ENCODE data around the gene ILDR2.

Gene ILDR2

DNA sequence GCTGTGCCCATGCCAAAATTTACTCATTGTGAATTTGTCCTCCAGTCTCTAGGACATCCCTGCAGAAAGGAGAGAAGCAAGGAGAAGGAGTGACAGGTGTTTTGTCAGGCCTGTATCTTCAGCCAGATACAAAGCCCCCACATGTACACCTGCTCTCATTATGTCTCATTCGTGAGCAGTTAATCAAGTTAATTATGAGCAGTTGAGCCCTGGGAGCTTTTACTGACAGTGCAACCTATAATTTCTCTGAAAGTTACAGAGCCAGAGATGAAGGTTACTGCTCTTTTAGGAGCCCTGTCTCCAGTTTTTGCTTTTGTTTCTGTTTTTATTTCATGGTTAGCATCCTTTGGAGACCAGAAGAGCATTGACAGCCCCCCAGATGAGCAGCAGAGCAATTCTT, 5.0 kb upstream of the ILDR2 start:
- Mint-ChIP-seq H3K27ac (no peak overlapping the region), H3K27me3 (peaks cover 5% of the 10 kb centered on the region), H3K36me3 (no peaks in the 10 kb centered on the region), H3K4me1 (peaks cover 14% of the 10 kb centered on the region), H3K9me3 (no peaks in the 10 kb centered on the region), H3K4me3 (no peak overlapping the region)

- Mint-ChIP-seq H3K27ac (no peak overlapping the region), H3K4me3 (no peak overlapping the region), H3K9me3 (no peaks in the 10 kb centered on the region), H3K4me1 (peaks cover 27% of the 10 kb centered on the region), H3K36me3 (peaks cover 3% of the 10 kb centered on the region), H3K27me3 (peaks cover 3% of the 10 kb centered on the region)
Measured at GRCh38 chr1:166978821-166979220, 3.5 kb upstream of the ILDR2 start.

GRCh38 chr1:166977951-166978350, 2.6 kb upstream of the ILDR2 start:
- no peaks in the 10 kb centered on the region for H3K9me3 Mint-ChIP-seq
- peaks cover 32% of the 10 kb centered on the region for H3K4me1 Mint-ChIP-seq
- peaks cover 3% of the 10 kb centered on the region for H3K36me3 Mint-ChIP-seq
- H3K27me3 Mint-ChIP-seq: peaks cover 4% of the 10 kb centered on the region
- H3K4me3 Mint-ChIP-seq: no peak overlapping the region
- H3K27ac Mint-ChIP-seq: no peak overlapping the region

DNA sequence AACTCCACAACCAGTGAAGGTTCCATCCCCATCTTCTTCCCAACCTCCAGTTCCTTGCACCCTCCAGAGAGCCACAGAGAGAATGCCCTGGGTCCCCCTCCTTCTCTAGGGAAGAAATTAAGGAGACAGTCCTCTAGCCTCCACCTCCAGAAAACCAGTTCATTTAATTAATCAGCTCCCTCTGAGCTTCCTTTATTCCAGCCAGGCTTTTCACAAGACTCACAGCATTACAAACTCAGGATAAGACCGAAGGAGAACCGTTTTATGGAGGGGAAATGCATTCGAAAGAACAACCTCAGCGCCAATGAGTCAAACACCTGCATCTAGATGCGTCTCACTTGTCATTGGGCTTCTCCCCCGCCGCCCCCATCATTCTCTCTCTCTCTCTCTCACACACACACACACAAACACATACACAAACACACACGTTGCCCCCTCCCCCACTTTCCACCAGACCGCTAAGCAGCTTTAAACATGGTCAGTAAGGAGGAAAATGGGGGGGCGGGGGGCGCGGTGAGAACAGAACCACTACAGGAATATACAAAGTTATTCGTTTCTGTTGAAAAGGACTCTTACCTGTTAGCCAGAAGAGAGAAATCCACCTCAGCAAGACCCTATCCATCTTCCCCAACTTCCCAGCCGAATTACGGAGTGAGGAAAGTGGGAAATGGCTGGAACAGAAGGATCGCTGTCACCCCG, 544 bp downstream of the ILDR2 start:
- Mint-ChIP-seq H3K27ac (peak overlapping the region; percentile 94), H3K4me1 (peaks cover 45% of the 10 kb centered on the region), H3K9me3 (no peaks in the 10 kb centered on the region), H3K36me3 (peaks cover 3% of the 10 kb centered on the region), H3K27me3 (peaks cover 4% of the 10 kb centered on the region), H3K4me3 (peak overlapping the region; percentile 99)

- H3K4me3 Mint-ChIP-seq: no peak overlapping the region
- H3K27me3 Mint-ChIP-seq: peaks cover 4% of the 10 kb centered on the region
- peak overlapping the region; percentile 19 for H3K27ac Mint-ChIP-seq
- no peaks in the 10 kb centered on the region for H3K9me3 Mint-ChIP-seq
- H3K36me3 Mint-ChIP-seq: peaks cover 3% of the 10 kb centered on the region
- peaks cover 52% of the 10 kb centered on the region for H3K4me1 Mint-ChIP-seq
Measured at GRCh38 chr1:166972826-166973225, 2.5 kb downstream of the ILDR2 start.

GRCh38 chr1:166972193-166972592, 3.1 kb downstream of the ILDR2 start:
- H3K36me3 Mint-ChIP-seq: peaks cover 3% of the 10 kb centered on the region
- H3K27me3 Mint-ChIP-seq: peaks cover 4% of the 10 kb centered on the region
- H3K4me3 Mint-ChIP-seq: no peak overlapping the region
- no peaks in the 10 kb centered on the region for H3K9me3 Mint-ChIP-seq
- peaks cover 51% of the 10 kb centered on the region for H3K4me1 Mint-ChIP-seq
- H3K27ac Mint-ChIP-seq: no peak overlapping the region

- no peak overlapping the region for H3K4me3 Mint-ChIP-seq
- H3K9me3 Mint-ChIP-seq: no peaks in the 10 kb centered on the region
- peaks cover 44% of the 10 kb centered on the region for H3K4me1 Mint-ChIP-seq
- no peak overlapping the region for H3K27ac Mint-ChIP-seq
- H3K27me3 Mint-ChIP-seq: peaks cover 4% of the 10 kb centered on the region
- peaks cover 3% of the 10 kb centered on the region for H3K36me3 Mint-ChIP-seq
Measured at GRCh38 chr1:166971252-166971651, 4.1 kb downstream of the ILDR2 start.

- Mint-ChIP-seq H3K36me3 (no peaks in the 10 kb centered on the region), H3K27ac (no peak overlapping the region), H3K27me3 (peaks cover 1% of the 10 kb centered on the region), H3K4me3 (no peak overlapping the region), H3K9me3 (no peaks in the 10 kb centered on the region), H3K4me1 (peaks cover 28% of the 10 kb centered on the region)
Measured at GRCh38 chr1:166969074-166969677, 6.2 kb downstream of the ILDR2 start.

DNA sequence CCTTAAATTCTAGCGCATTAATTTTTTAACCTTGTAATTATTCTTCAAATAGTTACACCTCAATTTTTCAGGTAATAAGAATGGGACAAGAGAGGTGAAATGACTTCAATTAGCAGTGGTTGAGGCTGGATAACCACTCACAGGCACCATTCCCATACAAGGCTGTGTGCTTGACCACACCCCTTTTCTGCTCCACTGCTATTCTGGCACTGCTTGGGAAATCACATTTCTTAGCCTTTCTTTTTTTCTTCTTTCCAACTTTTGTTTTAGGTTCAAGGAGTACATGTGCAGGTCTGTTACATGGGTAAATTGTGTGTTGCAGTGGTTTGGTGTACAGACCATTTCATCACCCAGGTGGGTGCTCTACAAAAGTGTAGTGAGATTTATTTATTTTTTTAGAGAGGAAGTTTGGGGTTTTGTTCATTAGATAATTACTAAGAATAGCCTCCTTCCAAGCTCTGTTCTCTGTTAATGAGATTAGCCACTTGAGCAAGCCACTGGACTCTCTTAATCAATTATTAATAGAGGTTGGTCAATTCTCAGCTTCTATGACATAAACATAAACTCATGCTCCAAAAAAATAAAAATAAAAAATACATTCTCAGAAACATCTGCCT, 14.4 kb downstream of the ILDR2 start:
- H3K4me1 Mint-ChIP-seq: no peaks in the 10 kb centered on the region
- no peak overlapping the region for H3K27ac Mint-ChIP-seq
- H3K9me3 Mint-ChIP-seq: no peaks in the 10 kb centered on the region

DNA sequence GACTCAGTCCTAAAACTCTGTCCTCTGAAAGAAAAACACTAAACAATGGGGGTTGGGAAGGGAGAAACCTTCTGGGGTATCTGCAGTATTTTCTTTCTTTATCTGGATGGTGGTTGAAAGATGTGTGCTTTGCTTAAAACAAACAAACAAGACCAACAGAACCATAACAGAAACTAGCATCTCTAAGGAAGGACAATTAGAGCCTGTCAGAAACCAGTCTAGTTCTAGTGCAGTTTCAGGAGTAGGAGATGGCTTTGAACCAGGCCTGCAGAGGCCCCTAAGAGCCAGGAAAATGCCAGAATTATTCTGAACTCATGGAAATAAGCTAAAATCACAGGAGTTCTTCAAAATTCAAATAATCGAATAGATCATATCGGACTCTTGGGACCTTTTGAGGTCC, 18.5 kb downstream of the ILDR2 start:
- H3K9me3 Mint-ChIP-seq: no peaks in the 10 kb centered on the region
- no peak overlapping the region for H3K27ac Mint-ChIP-seq
- H3K4me3 Mint-ChIP-seq: no peak overlapping the region
- no peaks in the 10 kb centered on the region for H3K36me3 Mint-ChIP-seq
- H3K4me1 Mint-ChIP-seq: no peaks in the 10 kb centered on the region
- H3K27me3 Mint-ChIP-seq: peaks cover 3% of the 10 kb centered on the region

More for the DNA sequence above, 14.4 kb downstream of the ILDR2 start:
- H3K36me3 Mint-ChIP-seq: no peaks in the 10 kb centered on the region
- peaks cover 3% of the 10 kb centered on the region for H3K27me3 Mint-ChIP-seq
- H3K4me3 Mint-ChIP-seq: no peak overlapping the region

- H3K27ac Mint-ChIP-seq: no peak overlapping the region
- H3K27me3 Mint-ChIP-seq: peaks cover 3% of the 10 kb centered on the region
- H3K36me3 Mint-ChIP-seq: no peaks in the 10 kb centered on the region
- H3K4me1 Mint-ChIP-seq: no peaks in the 10 kb centered on the region
- no peaks in the 10 kb centered on the region for H3K9me3 Mint-ChIP-seq
- no peak overlapping the region for H3K4me3 Mint-ChIP-seq
Measured at GRCh38 chr1:166956057-166956850, 19.1 kb downstream of the ILDR2 start.

DNA sequence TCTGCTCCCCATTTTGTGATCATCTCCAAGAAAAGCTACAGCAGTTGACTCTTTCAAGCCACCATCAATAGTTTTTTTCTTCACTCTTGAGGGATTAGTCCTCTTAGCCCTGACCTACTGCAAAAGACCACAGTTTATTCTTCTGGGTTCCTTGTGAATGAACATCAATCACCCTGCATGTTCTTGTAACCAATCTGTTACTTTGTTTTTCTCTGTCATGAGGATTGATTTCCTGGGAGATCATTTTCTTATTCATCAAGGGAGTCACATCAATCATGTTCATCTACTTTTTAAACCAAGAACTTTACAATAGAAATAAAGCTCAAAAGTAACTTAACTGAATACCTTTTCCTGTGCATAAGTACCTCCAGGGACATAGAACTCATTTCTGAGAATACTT, 21.8 kb downstream of the ILDR2 start:
- no peak overlapping the region for H3K27ac Mint-ChIP-seq
- H3K9me3 Mint-ChIP-seq: no peaks in the 10 kb centered on the region
- no peaks in the 10 kb centered on the region for H3K4me1 Mint-ChIP-seq
- no peak overlapping the region for H3K4me3 Mint-ChIP-seq
- no peaks in the 10 kb centered on the region for H3K36me3 Mint-ChIP-seq
- peaks cover 2% of the 10 kb centered on the region for H3K27me3 Mint-ChIP-seq

GRCh38 chr1:166952002-166952746, 23.2 kb downstream of the ILDR2 start:
- Mint-ChIP-seq H3K9me3 (no peaks in the 10 kb centered on the region), H3K4me1 (peaks cover 5% of the 10 kb centered on the region), H3K4me3 (no peak overlapping the region), H3K36me3 (no peaks in the 10 kb centered on the region), H3K27ac (no peak overlapping the region), H3K27me3 (peaks cover 5% of the 10 kb centered on the region)

DNA sequence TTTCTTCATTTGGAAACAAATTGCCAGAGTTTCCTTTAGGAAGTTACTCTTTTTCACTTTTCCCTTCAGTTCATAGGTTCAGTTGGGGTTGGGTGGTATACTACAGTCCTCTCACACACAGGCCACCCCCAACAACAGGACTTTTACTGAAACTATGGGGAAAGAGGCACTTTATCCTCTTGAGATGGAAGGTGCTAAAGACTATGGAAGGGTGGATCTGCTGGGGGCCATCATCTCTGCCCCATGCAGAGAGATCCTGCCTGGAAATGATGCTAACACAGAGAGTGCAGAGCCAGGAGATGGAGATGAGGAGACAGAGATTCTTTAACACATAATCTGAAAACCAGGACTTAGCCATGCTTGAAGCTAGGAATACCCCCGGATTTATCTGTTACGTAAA, 24.3 kb downstream of the ILDR2 start:
- Mint-ChIP-seq H3K27me3 (peaks cover 11% of the 10 kb centered on the region), H3K4me1 (peaks cover 10% of the 10 kb centered on the region), H3K36me3 (no peaks in the 10 kb centered on the region), H3K27ac (no peak overlapping the region), H3K9me3 (no peaks in the 10 kb centered on the region), H3K4me3 (no peak overlapping the region)

- H3K36me3 Mint-ChIP-seq: no peaks in the 10 kb centered on the region
- H3K27me3 Mint-ChIP-seq: peaks cover 11% of the 10 kb centered on the region
- H3K4me1 Mint-ChIP-seq: peaks cover 19% of the 10 kb centered on the region
- no peak overlapping the region for H3K27ac Mint-ChIP-seq
- no peaks in the 10 kb centered on the region for H3K9me3 Mint-ChIP-seq
- no peak overlapping the region for H3K4me3 Mint-ChIP-seq
Measured at GRCh38 chr1:166950156-166950555, 25.2 kb downstream of the ILDR2 start.

Measured in activated naive CD4-positive, alpha-beta T cell treated with anti-CD3 and anti-CD28 coated beads, Interleukin-2, amount 50 U/mL, for 24 hours (primary cell).